Spleen (tissue), 11 donors: Measurements from ENCODE around the gene FAM20C. TPM values are rescaled to one million over a fixed set of nuclear protein-coding genes. Genes with fewer than 3 reads are reported as not detected.
A peak's percentile ranks its signal among the peaks of the same experiment; 100 is the strongest.

Experiments
- DNase-seq: peaks from one replicate; pipeline ENCODE4 v3.0.0-alpha.2; 2020
- H3K27ac ChIP-seq, 8 donors: fragments of 200-600 bp; sonication (generic) in 7 of 8; 1 replicate in 4 of 8; 2 replicates in 4 of 8; pipeline versions ENCODE4 v1.5.0 to v1.8.0; 2016 to 2021; ENCODE audit warnings: inconsistent platforms in 4 of 8, mild to moderate bottlenecking in 4 of 8, moderate library complexity in 1 of 8
- H3K27me3 ChIP-seq, 7 donors: fragments of 200-600 bp; sonication (generic) in 6 of 7; replicated peaks in 1 of 7; 1 replicate in 4 of 7; 2 replicates in 3 of 7; pipeline versions ENCODE4 v1.5.0 to v1.8.0; 2016 to 2021; ENCODE audit warnings: inconsistent platforms in 3 of 7, mild to moderate bottlenecking in 1 of 7
- H3K36me3 ChIP-seq, 6 donors: fragments of 200-600 bp; sonication (generic) in 5 of 6; 1 replicate in 4 of 6; 2 replicates in 2 of 6; pipeline versions ENCODE4 v1.5.0 to v1.8.0; 2016 to 2021; ENCODE audit warnings: inconsistent platforms in 2 of 6
- H3K4me1 ChIP-seq, 6 donors: fragments of 200-600 bp; sonication (generic) in 5 of 6; 1 replicate in 3 of 6; 2 replicates in 3 of 6; pipeline versions ENCODE4 v1.5.0 to v1.8.0; 2016 to 2021; ENCODE audit warnings: inconsistent platforms in 3 of 6
- H3K4me3 ChIP-seq, 8 donors: fragments of 200-600 bp; sonication (generic) in 7 of 8; 1 replicate in 4 of 8; 2 replicates in 4 of 8; pipeline versions ENCODE4 v1.5.0 to v1.8.0; 2016 to 2021; ENCODE audit warnings: inconsistent platforms in 4 of 8, mild to moderate bottlenecking in 4 of 8, moderate library complexity in 2 of 8
- H3K9me3 ChIP-seq, 8 donors: fragments of 200-600 bp; sonication (generic) in 7 of 8; 1 replicate in 4 of 8; 2 replicates in 4 of 8; pipeline versions ENCODE4 v1.5.0 to v1.8.0; 2016 to 2021; ENCODE audit warnings: inconsistent platforms in 4 of 8
- CTCF ChIP-seq, 11 experiments: fragments of 200-600 bp in 7 of 11; fragments of 450-650 bp in 4 of 11; sonication (generic) in 4 of 11; IDR thresholded peaks in 8 of 11; conservative IDR thresholded peaks in 3 of 11; 1 replicate in 7 of 11; 2 replicates in 4 of 11; pipeline versions ENCODE4 v1.4.0 to v1.8.0; 2016 to 2021; ENCODE audit warnings: antibody characterized with exemption in 11 of 11, inconsistent platforms in 4 of 11, mild to moderate bottlenecking in 1 of 11
- POLR2A ChIP-seq, 3 donors: fragments of 450-650 bp; IDR thresholded peaks; one replicate each; pipeline ENCODE4 v1.5.1; 2017; ENCODE audit warnings: antibody characterized with exemption in 3 of 3, mild to moderate bottlenecking in 1 of 3
- POLR2AphosphoS5 ChIP-seq, 3 donors: sonication (generic); formaldehyde crosslinking; IDR thresholded peaks; one replicate each; pipeline ENCODE4 v1.5.1; 2017; ENCODE audit warnings: antibody characterized with exemption in 3 of 3
- WGBS, 5 donors: extraction: QIAGEN DNeasy Blood & Tissue Kit in 3 of 5; methylation state at CpG; one replicate each; pipeline versions ENCODE4 v1.1.5 to v1.1.7; 2013 to 2018; 5-methylcytosine and 5-hydroxymethylcytosine counted together
- intact Hi-C: fragments of 100-400 bp; cut with DNase I; formaldehyde crosslinking; loops from one replicate; pipeline ENCODE4 v1.15.0; 2023; ENCODE audit warnings: low total_unique reads
- polyA plus RNA-seq, 3 donors: library from polyadenylated mRNA; stranded (reverse); fragments of 200-250 nt; gene quantifications; one replicate each; pipeline ENCODE4 v1.2.1, GENCODE V29; 2013
- total RNA-seq, 7 donors: library from RNA; depleted of rRNA in 3 of 7; stranded (reverse); fragments of >200 nt in 3 of 7; fragmentation: NEBNext Ultra II Directional in 4 of 7; extraction: Animal tissue kit (Norgen Biotek cat#: 25700) in 4 of 7; gene quantifications; one replicate each; pipeline versions ENCODE4 v1.1.0 to v1.2.1, GENCODE V29; 2016 to 2021
- donor health status: healthy with polysubstance abuse.
- donor health status: DM: no; HTN: no; CAD: no; lungs with moderate emphysema.
- donor health status: DM: no; HTN: no; CAD: no.
- donor health status: Bipolar disorder and iron deficiency.
- donor health status: healthy.
- donor health status: DM: no; HTN: no; CAD: no.
- donor health status: DM: yes; HTN: yes; CAD: no.

FAM20C gene
- total and polyA plus RNA-seq, 10 donors, result 6.9 to 27.3 (median 14.6) TPM

- Histone ChIP-seq H3K4me3 (no peak overlapping the region), H3K4me1 (peaks cover 0 to 9% (median 0%) of the 10 kb centered on the region in 6 donors), H3K9me3 (peaks cover 0 to 36% (median 16%) of the 10 kb centered on the region in 8 donors), H3K36me3 (peaks cover 0 to 9% (median 2%) of the 10 kb centered on the region in 6 donors), H3K27me3 (no peaks in the 10 kb centered on the region), H3K27ac (no peak overlapping the region)
- 78 to 83% (median 79%) methylated on average over 25 of the region's 25 CpGs for WGBS, 5 donors
- intact Hi-C loops, result no loop called here
- peak; percentile 44 for DNase-seq
- TF ChIP-seq POLR2AphosphoS5 (IDR thresholded peaks at IDR 0.05), result no peak
- no peak for TF ChIP-seq CTCF (IDR thresholded peaks at IDR 0.05 in 8 of 11, conservative IDR thresholded peaks at IDR 0.05 in 3 of 11)
- TF ChIP-seq POLR2A (IDR thresholded peaks at IDR 0.05), result no peak
These were observed 73.0 kb downstream of the FAM20C start for GRCh38 chr7:265192-265997.

- Histone ChIP-seq H3K36me3 (peaks cover 0 to under 1% (median 0%) of the 10 kb centered on the region in 6 donors), H3K27me3 (no peaks in the 10 kb centered on the region), H3K27ac (no peak overlapping the region), H3K4me1 (peaks cover 0 to 9% (median 0%) of the 10 kb centered on the region in 6 donors), H3K9me3 (peaks cover 0 to 35% (median 16%) of the 10 kb centered on the region in 8 donors), H3K4me3 (no peak overlapping the region)
- TF ChIP-seq POLR2AphosphoS5 (IDR thresholded peaks at IDR 0.05), result no peak
- TF ChIP-seq CTCF (IDR thresholded peaks at IDR 0.05 in 8 of 11, conservative IDR thresholded peaks at IDR 0.05 in 3 of 11), result no peak
- no peak for TF ChIP-seq POLR2A (IDR thresholded peaks at IDR 0.05)
- DNase-seq, result peak; percentile 57
- intact Hi-C loops, result no loop called here
- WGBS, 5 donors, result 77 to 89% (median 82%) methylated on average over 11 to 22 of the region's 22 CpGs
These were observed 73.9 kb downstream of the FAM20C start for GRCh38 chr7:265998-266850.

GRCh38 chr7:266851-267840 lies 74.8 kb downstream of the FAM20C start:
- Histone ChIP-seq H3K27ac (no peak overlapping the region), H3K36me3 (no peaks in the 10 kb centered on the region), H3K27me3 (no peaks in the 10 kb centered on the region), H3K4me3 (no peak overlapping the region), H3K9me3 (peaks cover 0 to 34% (median 17%) of the 10 kb centered on the region in 8 donors), H3K4me1 (peaks cover 0 to 9% (median 0%) of the 10 kb centered on the region in 6 donors)
- 79 to 87% (median 86%) methylated on average over 31 to 45 of the region's 45 CpGs for WGBS, 5 donors
- no peak for TF ChIP-seq CTCF (IDR thresholded peaks at IDR 0.05 in 8 of 11, conservative IDR thresholded peaks at IDR 0.05 in 3 of 11)
- no peak for TF ChIP-seq POLR2A (IDR thresholded peaks at IDR 0.05)
- TF ChIP-seq POLR2AphosphoS5 (IDR thresholded peaks at IDR 0.05), result no peak
- intact Hi-C loops, result no loop called here
- DNase-seq, result peak; percentile 59
